ENCODE measurements around the gene DEK.
"Not testable (repeated sequence)": the region's sequence is repeated elsewhere in the genome, so short reads cannot be mapped to it uniquely, and the experiment has no call there.

DEK gene

GRCh38 chr6:18213439-18213838 lies 50.9 kb downstream of the DEK start:
- TF ChIP-seq CTCF (IDR thresholded peaks at IDR 0.05; ENCODE audit: extremely low read depth, insufficient read depth, missing control alignments): no peak
- in situ Hi-C loops (cut with MboI; ENCODE audit: low pct_unique_long_range_greater_than_20kb, low sequenced_read_pairs, unreplicated experiment): no loop called here
- no peak for DNase-seq (ENCODE audit: low spot score)

DNA sequence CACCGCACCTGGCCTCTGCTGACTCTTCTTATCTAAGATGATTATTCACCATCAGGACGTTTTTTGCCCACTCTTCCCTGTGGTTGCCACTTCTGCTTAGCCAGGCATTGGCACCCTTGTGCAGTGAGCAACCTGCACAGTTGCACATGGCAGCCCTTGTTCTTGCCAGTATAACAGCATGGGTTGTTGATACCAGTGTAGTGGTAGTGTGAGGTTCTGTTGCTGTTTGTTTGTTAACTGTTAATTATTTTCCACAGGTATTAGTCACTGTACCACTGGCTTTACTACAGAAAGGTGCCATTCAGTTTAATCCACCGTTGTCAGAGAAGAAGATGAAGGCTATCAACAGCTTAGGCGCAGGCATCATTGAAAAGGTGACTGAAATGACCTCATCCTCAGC lies 52.1 kb downstream of the DEK start:
- no peak for DNase-seq (ENCODE audit: low spot score)
- TF ChIP-seq CTCF (IDR thresholded peaks at IDR 0.05; ENCODE audit: extremely low read depth, insufficient read depth, missing control alignments): no peak
- in situ Hi-C loops (cut with MboI; ENCODE audit: low pct_unique_long_range_greater_than_20kb, low sequenced_read_pairs, unreplicated experiment): no loop called here

- no peak for TF ChIP-seq CTCF (IDR thresholded peaks at IDR 0.05; ENCODE audit: extremely low read depth, insufficient read depth, missing control alignments)
- peak; percentile 71 for DNase-seq (ENCODE audit: low spot score)
- in situ Hi-C loops (cut with MboI; ENCODE audit: low pct_unique_long_range_greater_than_20kb, low sequenced_read_pairs, unreplicated experiment): no loop called here
Observed at GRCh38 chr6:18211338-18211737, 53.0 kb downstream of the DEK start.

GRCh38 chr6:18210707-18211106 lies 53.6 kb downstream of the DEK start:
- no peak for DNase-seq (ENCODE audit: low spot score)
- in situ Hi-C loops (cut with MboI; ENCODE audit: low pct_unique_long_range_greater_than_20kb, low sequenced_read_pairs, unreplicated experiment): no loop called here
- no peak for TF ChIP-seq CTCF (IDR thresholded peaks at IDR 0.05; ENCODE audit: extremely low read depth, insufficient read depth, missing control alignments)

DNA sequence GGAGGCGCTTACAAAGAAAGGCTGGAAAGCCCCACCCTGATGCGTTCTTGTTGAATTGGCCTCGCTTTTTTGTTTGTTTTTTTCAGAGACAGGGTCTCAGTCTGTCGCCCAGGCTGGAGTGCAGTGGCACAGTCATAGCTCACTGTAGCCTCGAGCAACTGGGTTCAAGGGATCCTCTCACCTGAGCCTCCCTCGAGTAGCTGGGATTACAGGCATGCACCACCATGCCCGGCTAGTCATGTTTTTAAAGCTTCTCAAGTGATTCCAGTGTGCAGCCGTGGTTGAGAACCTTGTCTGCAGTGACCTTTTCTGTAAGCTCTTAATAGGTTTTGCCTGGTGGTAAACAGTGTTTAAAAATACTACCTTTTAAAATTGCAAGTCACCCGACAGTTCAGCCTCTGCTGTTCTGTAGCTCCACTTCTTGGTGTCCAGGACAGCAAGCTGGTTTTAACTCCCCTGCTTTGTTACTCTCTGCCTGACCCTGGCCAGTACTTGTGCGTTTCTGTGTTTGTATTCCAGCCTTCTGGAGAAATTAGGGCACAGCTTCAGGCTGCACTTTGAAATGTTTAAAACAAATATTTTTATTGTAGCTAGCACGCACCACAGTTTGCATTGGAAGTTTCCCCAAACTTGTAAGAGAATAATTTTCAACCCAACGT lies 54.7 kb downstream of the DEK start:
- no peak for TF ChIP-seq CTCF (IDR thresholded peaks at IDR 0.05; ENCODE audit: extremely low read depth, insufficient read depth, missing control alignments)
- in situ Hi-C loops (cut with MboI; ENCODE audit: low pct_unique_long_range_greater_than_20kb, low sequenced_read_pairs, unreplicated experiment): no loop called here
- no peak for DNase-seq (ENCODE audit: low spot score)

- in situ Hi-C loops (cut with MboI; ENCODE audit: low pct_unique_long_range_greater_than_20kb, low sequenced_read_pairs, unreplicated experiment); DNase-seq (ENCODE audit: low spot score): not testable (repeated sequence)
Observed at GRCh38 chr6:18208778-18209177, 55.6 kb downstream of the DEK start.

DNA sequence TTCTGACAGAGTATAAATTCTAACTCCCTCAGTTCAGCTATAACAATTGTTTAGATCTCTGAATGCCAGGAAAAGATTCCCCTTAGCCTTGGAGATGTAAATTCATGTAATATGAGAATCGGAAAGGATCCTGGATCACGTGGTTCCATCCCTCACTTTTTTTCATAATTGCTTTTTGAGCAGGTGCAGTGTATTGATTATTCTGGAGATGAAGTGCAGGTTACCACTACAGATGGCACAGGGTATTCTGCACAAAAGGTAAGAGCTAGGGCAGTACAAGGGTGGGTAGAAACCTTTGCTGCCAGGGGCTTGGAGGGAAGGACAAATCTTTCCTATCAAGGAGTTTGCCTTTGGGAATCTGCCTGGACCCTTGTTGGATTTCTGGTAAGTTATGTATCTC lies 56.4 kb downstream of the DEK start:
- TF ChIP-seq CTCF (IDR thresholded peaks at IDR 0.05; ENCODE audit: extremely low read depth, insufficient read depth, missing control alignments): no peak
- DNase-seq (ENCODE audit: low spot score): no peak
- in situ Hi-C loops (cut with MboI; ENCODE audit: low pct_unique_long_range_greater_than_20kb, low sequenced_read_pairs, unreplicated experiment): no loop called here
